ENCODE data around the gene TNPO2. TPM values are rescaled to one million over a fixed set of nuclear protein-coding genes. Genes with fewer than 3 reads are reported as not detected.

TNPO2 gene
- total and polyA plus RNA-seq, 2 of the 13 experiments (the other 11 are each of a cell fraction or from before 2014, with no cell fraction given), result 31.7 to 61.0 TPM

DNA sequence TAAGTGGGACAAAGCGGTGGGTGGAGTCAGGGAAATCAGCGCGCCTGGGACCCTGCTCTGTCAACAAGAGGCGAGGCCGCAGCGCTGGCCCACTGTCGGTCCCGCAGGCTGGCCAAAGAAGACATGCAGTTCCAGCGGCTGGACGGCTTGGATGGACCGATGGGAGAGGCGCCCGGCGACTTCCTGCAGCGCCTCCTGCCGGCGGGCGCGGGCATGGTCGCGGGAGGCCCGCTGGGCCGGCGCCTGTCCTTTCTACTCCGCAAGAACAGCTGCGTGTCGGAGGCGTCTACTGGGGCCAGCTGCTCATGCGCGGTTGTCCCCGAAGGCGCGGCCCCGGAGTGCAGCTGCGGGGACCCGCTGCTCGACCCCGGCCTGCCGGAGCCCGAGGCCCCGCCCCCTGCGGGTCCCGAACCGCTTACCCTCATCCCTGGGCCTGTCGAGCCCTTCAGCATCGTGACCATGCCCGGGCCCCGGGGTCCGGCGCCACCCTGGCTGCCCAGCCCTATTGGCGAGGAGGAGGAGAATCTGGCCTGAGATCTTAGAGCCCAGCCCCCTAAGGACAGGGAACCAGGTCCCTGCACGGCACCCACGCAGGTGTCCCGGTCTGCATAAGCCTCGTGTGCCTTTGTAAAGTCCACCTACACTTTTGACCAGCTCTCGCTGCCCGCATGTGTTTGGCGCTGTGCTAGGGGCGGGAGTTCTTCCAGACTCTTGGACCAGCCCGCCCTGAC lies 34.0 kb upstream of the TNPO2 start (continued):
- TF ChIP-seq, protein P1, sequence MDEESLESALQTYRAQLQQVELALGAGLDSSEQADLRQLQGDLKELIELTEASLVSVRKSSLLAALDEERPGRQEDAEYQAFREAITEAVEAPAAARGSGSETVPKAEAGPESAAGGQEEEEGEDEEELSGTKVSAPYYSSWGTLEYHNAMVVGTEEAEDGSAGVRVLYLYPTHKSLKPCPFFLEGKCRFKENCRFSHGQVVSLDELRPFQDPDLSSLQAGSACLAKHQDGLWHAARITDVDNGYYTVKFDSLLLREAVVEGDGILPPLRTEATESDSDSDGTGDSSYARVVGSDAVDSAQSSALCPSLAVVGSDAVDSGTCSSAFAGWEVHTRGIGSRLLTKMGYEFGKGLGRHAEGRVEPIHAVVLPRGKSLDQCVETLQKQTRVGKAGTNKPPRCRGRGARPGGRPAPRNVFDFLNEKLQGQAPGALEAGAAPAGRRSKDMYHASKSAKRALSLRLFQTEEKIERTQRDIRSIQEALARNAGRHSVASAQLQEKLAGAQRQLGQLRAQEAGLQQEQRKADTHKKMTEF (CRISPR knock-in tag; IDR thresholded peaks at IDR 0.05), result peak; percentile 79
- TF ChIP-seq HNRNPLL (IDR thresholded peaks at IDR 0.05; ENCODE audit: low read depth, low read length, poor library complexity, severe bottlenecking) (peak; percentile 52), ZNF430 (CRISPR knock-in tag; IDR thresholded peaks at IDR 0.05) (no peak), TARDBP (CRISPR knock-in tag; IDR thresholded peaks at IDR 0.05) (no peak), ZBTB7B (CRISPR knock-in tag; IDR thresholded peaks at IDR 0.05) (peak; percentile 58; the same call in 1 of the 2 replicates), CBX1 (IDR thresholded peaks at IDR 0.05; ENCODE audit: low read depth) (no peak), SYNCRIP (IDR thresholded peaks at IDR 0.05; ENCODE audit: insufficient read depth, low read depth, low read length) (no peak), SRF (IDR thresholded peaks at IDR 0.05; ENCODE audit: low read depth, low read length) (no peak), NPAS2 (CRISPR knock-in tag; IDR thresholded peaks at IDR 0.05; ENCODE audit: borderline replicate concordance) (no peak), ZNF530 (CRISPR knock-in tag; IDR thresholded peaks at IDR 0.05; ENCODE audit: low read depth) (no peak), ATF5 (CRISPR knock-in tag; IDR thresholded peaks at IDR 0.05; ENCODE audit: low read depth) (no peak), ZNF260 (CRISPR knock-in tag; IDR thresholded peaks at IDR 0.05; ENCODE audit: borderline replicate concordance, low read depth) (no peak), ZNF17 (CRISPR knock-in tag; IDR thresholded peaks at IDR 0.05) (no peak), KLF12 (CRISPR knock-in tag; IDR thresholded peaks at IDR 0.05; ENCODE audit: borderline replicate concordance) (no peak), RBFOX2 (IDR thresholded peaks at IDR 0.05; ENCODE audit: low read depth, low read length) (peak; percentile 36; the same call in 1 of the 2 replicates), ZEB1 (IDR thresholded peaks at IDR 0.05; ENCODE audit: insufficient replicate concordance, low read depth) (no peak), MYC (CRISPR knock-in tag; IDR thresholded peaks at IDR 0.05; ENCODE audit: borderline replicate concordance) (peak; percentile 68; the same call in 1 of the 2 replicates)
- TF ChIP-seq, protein P2, sequence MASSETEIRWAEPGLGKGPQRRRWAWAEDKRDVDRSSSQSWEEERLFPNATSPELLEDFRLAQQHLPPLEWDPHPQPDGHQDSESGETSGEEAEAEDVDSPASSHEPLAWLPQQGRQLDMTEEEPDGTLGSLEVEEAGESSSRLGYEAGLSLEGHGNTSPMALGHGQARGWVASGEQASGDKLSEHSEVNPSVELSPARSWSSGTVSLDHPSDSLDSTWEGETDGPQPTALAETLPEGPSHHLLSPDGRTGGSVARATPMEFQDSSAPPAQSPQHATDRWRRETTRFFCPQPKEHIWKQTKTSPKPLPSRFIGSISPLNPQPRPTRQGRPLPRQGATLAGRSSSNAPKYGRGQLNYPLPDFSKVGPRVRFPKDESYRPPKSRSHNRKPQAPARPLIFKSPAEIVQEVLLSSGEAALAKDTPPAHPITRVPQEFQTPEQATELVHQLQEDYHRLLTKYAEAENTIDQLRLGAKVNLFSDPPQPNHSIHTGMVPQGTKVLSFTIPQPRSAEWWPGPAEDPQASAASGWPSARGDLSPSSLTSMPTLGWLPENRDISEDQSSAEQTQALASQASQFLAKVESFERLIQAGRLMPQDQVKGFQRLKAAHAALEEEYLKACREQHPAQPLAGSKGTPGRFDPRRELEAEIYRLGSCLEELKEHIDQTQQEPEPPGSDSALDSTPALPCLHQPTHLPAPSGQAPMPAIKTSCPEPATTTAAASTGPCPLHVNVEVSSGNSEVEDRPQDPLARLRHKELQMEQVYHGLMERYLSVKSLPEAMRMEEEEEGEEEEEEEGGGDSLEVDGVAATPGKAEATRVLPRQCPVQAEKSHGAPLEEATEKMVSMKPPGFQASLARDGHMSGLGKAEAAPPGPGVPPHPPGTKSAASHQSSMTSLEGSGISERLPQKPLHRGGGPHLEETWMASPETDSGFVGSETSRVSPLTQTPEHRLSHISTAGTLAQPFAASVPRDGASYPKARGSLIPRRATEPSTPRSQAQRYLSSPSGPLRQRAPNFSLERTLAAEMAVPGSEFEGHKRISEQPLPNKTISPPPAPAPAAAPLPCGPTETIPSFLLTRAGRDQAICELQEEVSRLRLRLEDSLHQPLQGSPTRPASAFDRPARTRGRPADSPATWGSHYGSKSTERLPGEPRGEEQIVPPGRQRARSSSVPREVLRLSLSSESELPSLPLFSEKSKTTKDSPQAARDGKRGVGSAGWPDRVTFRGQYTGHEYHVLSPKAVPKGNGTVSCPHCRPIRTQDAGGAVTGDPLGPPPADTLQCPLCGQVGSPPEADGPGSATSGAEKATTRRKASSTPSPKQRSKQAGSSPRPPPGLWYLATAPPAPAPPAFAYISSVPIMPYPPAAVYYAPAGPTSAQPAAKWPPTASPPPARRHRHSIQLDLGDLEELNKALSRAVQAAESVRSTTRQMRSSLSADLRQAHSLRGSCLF (CRISPR knock-in tag; IDR thresholded peaks at IDR 0.05; ENCODE audit: borderline replicate concordance), result no peak
